HG03159 (cell line): ENCODE results near the gene RNF13.
"Not testable (repeated sequence)": the region's sequence is repeated elsewhere in the genome, so short reads cannot be mapped to it uniquely, and the experiment has no call there.

Source experiments
- ATAC-seq: cut with Tn5 transposase; IDR thresholded peaks from one replicate; pipeline ENCODE4 v1.9.1; 2021; ENCODE audit warnings: mild to moderate bottlenecking, moderate library complexity; ENCODE audit not compliant: unreplicated experiment

The RNF13 gene

DNA sequence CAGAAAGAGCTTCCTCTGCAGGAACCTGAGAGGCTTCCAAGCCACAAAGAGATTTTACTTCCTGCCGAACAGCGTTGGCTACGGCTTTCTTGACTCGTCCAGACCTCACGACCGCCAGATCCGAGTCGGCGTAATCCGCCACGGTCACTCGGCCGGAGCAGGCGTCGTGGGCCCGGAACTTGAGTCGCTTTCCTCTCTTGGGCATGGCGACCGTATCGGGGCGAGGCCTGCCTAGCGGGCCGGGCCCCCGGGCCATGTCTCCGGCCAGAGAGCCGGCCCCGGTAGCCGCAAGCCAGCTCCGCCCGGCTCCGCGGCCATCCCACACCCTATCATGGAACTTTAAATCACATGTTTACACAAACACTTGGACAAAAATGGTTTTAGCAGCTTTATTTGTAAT, 170.0 kb downstream of the RNF13 start:
- not testable (repeated sequence) for ATAC-seq

DNA sequence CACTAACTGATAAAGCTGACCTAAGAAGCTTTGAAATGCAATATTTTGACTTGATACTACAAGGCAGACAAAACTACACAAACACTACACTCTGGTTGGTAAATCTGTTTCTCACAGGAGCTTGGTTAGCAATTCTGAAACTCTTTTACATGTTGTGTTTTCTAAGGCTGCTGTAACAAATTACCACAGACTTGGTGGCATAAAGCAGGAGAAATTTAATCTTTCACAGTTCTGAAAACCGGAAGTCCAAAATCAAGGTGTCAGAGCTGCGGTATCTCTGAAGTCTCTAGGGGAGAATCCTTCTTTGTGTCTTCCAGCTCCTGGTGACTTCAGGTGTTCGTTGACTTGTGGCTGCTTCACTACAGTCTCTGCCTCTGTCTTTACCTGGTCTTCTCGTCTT, 170.6 kb downstream of the RNF13 start:
- no peak for ATAC-seq

GRCh38 chr3:149989307-149989706, 176.3 kb downstream of the RNF13 start:
- ATAC-seq = no peak

DNA sequence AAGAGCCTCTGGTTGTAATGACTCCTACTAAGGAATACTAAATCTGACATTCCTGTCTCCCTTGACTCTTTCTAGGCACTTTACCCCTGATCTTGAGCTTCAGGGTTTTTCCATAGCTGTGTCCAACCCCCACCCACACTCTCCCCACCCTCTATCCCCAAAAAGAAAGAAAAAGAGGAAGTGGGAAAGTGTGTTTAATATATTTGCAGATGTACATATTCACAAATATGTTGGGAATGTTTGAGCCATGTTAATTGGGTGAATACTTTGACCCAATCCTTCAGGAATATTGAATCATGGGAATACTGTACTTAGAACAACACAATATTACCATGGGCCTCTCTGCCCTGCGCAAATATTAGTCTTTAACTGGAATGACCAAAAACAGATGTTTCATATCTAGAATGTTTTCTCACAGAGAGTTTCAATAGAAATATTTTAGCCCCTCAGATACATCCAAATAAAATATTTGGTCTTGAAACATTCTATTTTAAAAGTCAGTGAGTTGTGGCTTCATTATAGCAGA, 177.5 kb downstream of the RNF13 start:
- no peak for ATAC-seq

- ATAC-seq = no peak
Measured at GRCh38 chr3:149992416-149993058, 179.5 kb downstream of the RNF13 start.

DNA sequence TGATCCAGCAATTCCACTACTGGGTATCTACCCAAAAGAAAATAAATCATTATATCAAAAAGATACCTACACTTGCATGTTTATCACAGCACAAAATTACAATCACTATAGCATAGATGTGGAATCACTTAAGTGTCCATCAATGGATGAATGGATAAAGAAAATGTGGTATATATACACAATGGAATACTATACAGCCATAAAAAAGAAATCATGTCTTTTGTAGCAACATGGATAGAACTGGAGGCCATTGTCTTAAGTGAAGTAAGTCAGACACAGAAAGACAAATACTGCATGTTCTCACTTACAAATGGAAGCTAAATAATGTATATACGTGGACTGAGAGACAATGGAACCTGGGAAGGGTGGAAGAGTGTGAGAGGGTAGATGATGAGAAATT, 185.9 kb downstream of the RNF13 start:
- ATAC-seq = no peak

- ATAC-seq = no peak
Measured at GRCh38 chr3:149999421-149999820, 186.4 kb downstream of the RNF13 start.

DNA sequence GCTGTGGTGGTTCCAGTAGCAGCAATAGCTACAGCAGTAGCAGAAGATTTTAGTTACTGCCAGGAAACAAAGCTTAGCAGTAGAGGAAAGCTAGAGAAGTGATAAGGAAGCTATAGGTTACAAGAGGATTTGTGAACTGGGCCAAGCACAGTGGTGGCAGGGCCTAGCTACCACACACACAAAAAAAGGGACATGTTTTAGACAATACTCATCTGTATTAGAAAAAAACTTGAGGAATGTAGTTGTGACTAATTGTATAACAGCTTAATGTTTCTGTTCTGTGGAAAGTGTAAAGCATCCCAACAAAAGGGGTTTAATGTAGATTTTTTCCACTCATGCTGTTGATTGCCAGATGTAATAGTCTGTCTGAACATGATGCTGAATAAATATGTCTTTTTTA, 187.6 kb downstream of the RNF13 start:
- no peak for ATAC-seq

DNA sequence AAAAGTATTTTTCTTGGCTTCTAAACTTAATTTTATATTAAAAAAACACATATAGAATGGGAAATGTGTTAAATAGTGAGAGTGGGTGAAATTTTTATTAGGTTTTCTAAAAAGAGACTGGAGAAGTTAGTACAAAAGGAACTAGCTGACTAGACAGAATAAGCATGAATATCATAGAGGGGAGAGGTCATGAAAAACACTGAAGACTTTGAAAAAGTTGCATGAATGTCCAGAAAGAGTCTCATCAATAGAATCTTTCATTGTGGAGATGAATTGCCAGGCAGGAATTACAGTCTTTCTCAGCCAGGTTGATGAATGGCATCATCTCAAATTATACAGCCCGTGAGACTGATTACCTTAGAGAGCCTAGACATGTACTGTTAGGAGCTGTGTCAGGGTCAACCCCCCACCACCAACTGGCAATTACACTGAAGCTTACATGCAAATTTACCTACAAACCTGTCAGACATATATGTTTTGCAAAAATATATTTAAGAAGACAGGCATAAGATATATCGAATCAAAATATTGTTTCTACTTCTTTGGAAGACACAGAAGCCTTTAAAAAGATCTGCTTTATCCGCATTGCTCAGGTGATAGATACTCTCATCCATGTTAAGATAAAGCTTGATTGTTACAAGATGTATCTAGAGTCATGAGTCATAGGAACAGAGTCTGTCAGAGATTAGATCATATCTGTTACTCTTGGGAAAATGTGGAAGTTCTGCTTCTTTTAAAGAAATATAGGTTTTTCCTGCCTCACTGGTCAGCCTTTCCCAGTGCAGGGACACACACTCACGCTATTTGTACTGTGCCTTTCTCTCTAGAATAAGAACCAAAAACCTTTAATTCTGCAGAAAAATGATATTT, 192.5 kb downstream of the RNF13 start:
- no peak for ATAC-seq

GRCh38 chr3:150006794-150007193, 193.8 kb downstream of the RNF13 start:
- no peak for ATAC-seq
